ENCODE data around the gene SELENOV. TPM values are rescaled to one million over a fixed set of nuclear protein-coding genes. Genes with fewer than 3 reads are reported as not detected.
A peak's percentile ranks its signal among the peaks of the same experiment; 100 is the strongest.

The SELENOV gene
- total RNA-seq, 1 donor: not detected

DNA sequence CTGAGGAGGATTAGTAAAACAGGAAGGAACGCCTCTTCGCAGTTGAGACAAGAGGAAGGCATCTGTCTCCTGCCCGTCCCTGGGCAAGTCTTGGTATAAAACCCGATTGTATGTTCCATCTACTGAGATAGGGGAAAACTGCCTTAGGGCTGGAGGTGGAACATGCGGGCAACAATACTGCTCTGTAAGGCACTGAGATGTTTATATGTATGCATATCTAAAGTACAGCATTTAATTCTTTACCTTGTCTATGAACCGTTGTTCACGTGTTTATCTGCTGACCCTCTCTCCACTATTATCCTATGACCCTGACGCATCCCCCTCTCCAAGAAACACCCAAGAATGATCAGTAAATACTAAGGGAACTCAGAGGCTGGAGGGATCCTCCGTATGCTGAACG lies 35.0 kb upstream of the SELENOV start:
- Histone ChIP-seq H3K4me2 (ENCODE audit: insufficient read depth, low read length) (peak overlapping the region; percentile 97), H3K36me3 (ENCODE audit: insufficient read depth, low read length) (peaks cover 20% of the 10 kb centered on the region), H3K79me2 (ENCODE audit: insufficient read depth, low read length) (peaks cover 29% of the 10 kb centered on the region), H4K20me1 (ENCODE audit: insufficient read depth, low read length) (peaks cover 3% of the 10 kb centered on the region), H3K4me3 (ENCODE audit: insufficient read depth, low read length) (peak overlapping the region; percentile 100), H2AFZ (ENCODE audit: low read length) (peak overlapping the region; percentile 98), H3K9me3 (ENCODE audit: low read depth, low read length) (no peaks in the 10 kb centered on the region), H3K27ac (ENCODE audit: low read depth, low read length) (peak overlapping the region; percentile 92), H3K27me3 (ENCODE audit: insufficient read depth, low read length) (no peaks in the 10 kb centered on the region), H3K4me1 (ENCODE audit: insufficient read depth, low read length) (peaks cover 13% of the 10 kb centered on the region)
- TF ChIP-seq, protein P1, sequence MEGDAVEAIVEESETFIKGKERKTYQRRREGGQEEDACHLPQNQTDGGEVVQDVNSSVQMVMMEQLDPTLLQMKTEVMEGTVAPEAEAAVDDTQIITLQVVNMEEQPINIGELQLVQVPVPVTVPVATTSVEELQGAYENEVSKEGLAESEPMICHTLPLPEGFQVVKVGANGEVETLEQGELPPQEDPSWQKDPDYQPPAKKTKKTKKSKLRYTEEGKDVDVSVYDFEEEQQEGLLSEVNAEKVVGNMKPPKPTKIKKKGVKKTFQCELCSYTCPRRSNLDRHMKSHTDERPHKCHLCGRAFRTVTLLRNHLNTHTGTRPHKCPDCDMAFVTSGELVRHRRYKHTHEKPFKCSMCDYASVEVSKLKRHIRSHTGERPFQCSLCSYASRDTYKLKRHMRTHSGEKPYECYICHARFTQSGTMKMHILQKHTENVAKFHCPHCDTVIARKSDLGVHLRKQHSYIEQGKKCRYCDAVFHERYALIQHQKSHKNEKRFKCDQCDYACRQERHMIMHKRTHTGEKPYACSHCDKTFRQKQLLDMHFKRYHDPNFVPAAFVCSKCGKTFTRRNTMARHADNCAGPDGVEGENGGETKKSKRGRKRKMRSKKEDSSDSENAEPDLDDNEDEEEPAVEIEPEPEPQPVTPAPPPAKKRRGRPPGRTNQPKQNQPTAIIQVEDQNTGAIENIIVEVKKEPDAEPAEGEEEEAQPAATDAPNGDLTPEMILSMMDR (IDR thresholded peaks at IDR 0.05; ENCODE audit: extremely low read depth, low read depth, low read length): no peak
- no peak for DNase-seq (ENCODE audit: insufficient read length, low spot score, missing footprints)

DNA sequence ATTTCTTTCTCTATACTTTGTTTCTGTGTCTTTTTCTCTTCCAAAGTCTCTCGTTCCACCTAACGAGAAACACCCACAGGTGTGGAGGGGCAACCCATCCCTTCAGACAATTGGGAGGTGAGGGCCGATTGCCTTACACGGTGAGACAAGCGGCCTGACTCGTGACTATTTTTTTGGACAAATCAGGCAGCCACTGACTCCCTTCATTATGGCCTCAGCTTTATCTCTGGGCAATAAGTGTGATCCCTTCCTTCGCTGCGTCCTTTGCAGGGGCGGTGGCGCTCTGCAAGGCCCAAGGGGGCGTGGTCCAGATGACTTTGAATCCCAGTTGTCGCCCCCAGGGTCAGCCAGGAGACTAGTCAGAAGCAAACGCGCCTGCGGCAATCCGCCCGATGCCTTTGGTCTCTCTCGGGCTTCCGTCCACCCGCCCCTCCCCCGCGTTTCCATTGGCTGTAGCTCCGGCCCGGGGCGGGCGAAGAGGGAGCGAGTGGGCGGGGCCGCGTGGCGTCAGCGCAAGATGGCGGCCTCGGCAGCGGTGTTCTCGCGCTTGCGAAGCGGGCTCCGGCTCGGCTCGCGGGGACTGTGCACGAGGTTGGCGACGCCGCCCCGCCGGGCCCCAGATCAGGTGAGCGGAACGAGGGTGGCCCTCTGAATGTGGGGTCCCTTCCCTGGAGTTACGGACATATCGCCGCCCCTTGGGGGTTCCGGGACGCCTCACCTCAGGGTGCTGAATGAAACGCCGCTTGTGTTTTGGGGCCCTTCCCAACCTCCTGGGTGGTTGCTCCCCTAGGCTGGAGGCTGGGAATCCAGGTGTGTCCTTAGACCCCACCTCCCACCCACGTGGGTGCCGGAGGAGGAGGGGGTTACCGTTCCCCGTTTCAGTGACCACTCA lies 34.4 kb upstream of the SELENOV start, which contains the start of gene TIMM50:
TIMM50 (plus strand) TSS at position 502 of the 892 bp plus-strand sequence; CDS start at position 518, 16 bp downstream.
- peak; percentile 99 for DNase-seq (ENCODE audit: insufficient read length, low spot score, missing footprints)
- TF ChIP-seq, protein P1 (IDR thresholded peaks at IDR 0.05; ENCODE audit: extremely low read depth, low read depth, low read length): no peak
- peak within 1 kb of the TSS; percentile 100 for H3K4me3 ChIP-seq (ENCODE audit: insufficient read depth, low read length)
- H3K27me3 ChIP-seq (ENCODE audit: insufficient read depth, low read length): no peaks in the 10 kb centered on the region
- H3K4me1 ChIP-seq (ENCODE audit: insufficient read depth, low read length): peaks cover 13% of the 10 kb centered on the region
- H3K4me2 ChIP-seq (ENCODE audit: insufficient read depth, low read length): peak within 1 kb of the TSS; percentile 97
- peaks cover 24% of the 10 kb centered on the region for H3K36me3 ChIP-seq (ENCODE audit: insufficient read depth, low read length)
- peak within 1 kb of the TSS; percentile 98 for H2AFZ ChIP-seq (ENCODE audit: low read length)
- peaks cover 3% of the 10 kb centered on the region for H4K20me1 ChIP-seq (ENCODE audit: insufficient read depth, low read length)
- H3K27ac ChIP-seq (ENCODE audit: low read depth, low read length): peak within 1 kb of the TSS; percentile 92
- H3K9me3 ChIP-seq (ENCODE audit: low read depth, low read length): no peaks in the 10 kb centered on the region
- H3K79me2 ChIP-seq (ENCODE audit: insufficient read depth, low read length): peaks cover 31% of the 10 kb centered on the region

DNA sequence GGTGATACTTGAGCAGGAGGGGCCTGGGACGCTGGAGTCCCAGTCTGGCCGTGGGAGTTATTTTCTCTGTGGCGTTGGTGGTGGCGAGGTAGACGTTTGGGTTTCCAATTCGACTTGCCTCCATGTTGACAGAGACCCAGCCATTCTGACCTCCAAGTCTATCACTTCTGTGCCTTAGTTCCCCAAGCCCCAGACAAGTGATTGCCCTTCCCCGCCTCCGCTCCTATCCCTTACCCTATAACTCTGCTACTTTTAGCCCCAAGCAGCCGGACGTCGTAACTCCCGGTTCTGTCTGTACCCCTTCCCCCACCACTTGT lies 33.8 kb upstream of the SELENOV start:
- H4K20me1 ChIP-seq (ENCODE audit: insufficient read depth, low read length): peaks cover 3% of the 10 kb centered on the region
- H3K4me2 ChIP-seq (ENCODE audit: insufficient read depth, low read length): peak overlapping the region; percentile 97
- peaks cover 36% of the 10 kb centered on the region for H3K79me2 ChIP-seq (ENCODE audit: insufficient read depth, low read length)
- H3K36me3 ChIP-seq (ENCODE audit: insufficient read depth, low read length): peaks cover 25% of the 10 kb centered on the region
- peak overlapping the region; percentile 92 for H3K27ac ChIP-seq (ENCODE audit: low read depth, low read length)
- H2AFZ ChIP-seq (ENCODE audit: low read length): peak overlapping the region; percentile 93
- TF ChIP-seq, protein P1 (IDR thresholded peaks at IDR 0.05; ENCODE audit: extremely low read depth, low read depth, low read length): no peak
- no peaks in the 10 kb centered on the region for H3K27me3 ChIP-seq (ENCODE audit: insufficient read depth, low read length)
- H3K4me1 ChIP-seq (ENCODE audit: insufficient read depth, low read length): peaks cover 13% of the 10 kb centered on the region
- peak; percentile 68 for DNase-seq (ENCODE audit: insufficient read length, low spot score, missing footprints)
- H3K9me3 ChIP-seq (ENCODE audit: low read depth, low read length): no peaks in the 10 kb centered on the region
- H3K4me3 ChIP-seq (ENCODE audit: insufficient read depth, low read length): peak overlapping the region; percentile 100

DNA sequence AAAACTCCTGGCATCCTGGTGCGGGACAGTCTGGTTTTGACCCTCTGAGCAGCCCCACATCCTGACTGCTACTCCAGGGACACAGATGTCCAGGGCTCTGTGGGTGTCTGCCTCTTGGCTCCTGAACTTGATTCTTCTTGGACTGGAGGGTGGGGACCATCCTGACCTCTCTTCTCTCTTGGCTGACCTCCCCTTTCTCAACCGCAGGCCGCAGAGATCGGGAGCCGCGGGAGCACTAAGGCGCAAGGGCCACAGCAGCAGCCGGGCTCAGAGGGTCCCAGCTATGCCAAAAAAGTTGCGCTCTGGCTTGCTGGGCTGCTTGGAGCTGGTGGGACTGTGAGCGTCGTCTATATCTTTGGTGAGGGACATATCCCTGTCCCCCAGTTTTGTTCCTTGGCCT lies 33.3 kb upstream of the SELENOV start:
- H3K4me3 ChIP-seq (ENCODE audit: insufficient read depth, low read length): peak overlapping the region; percentile 100
- TF ChIP-seq, protein P1 (IDR thresholded peaks at IDR 0.05; ENCODE audit: extremely low read depth, low read depth, low read length): no peak
- no peak for DNase-seq (ENCODE audit: insufficient read length, low spot score, missing footprints)
- peaks cover 39% of the 10 kb centered on the region for H3K79me2 ChIP-seq (ENCODE audit: insufficient read depth, low read length)
- peaks cover 3% of the 10 kb centered on the region for H4K20me1 ChIP-seq (ENCODE audit: insufficient read depth, low read length)
- peaks cover 13% of the 10 kb centered on the region for H3K4me1 ChIP-seq (ENCODE audit: insufficient read depth, low read length)
- peak overlapping the region; percentile 97 for H3K4me2 ChIP-seq (ENCODE audit: insufficient read depth, low read length)
- peak overlapping the region; percentile 93 for H2AFZ ChIP-seq (ENCODE audit: low read length)
- peak overlapping the region; percentile 92 for H3K27ac ChIP-seq (ENCODE audit: low read depth, low read length)
- no peaks in the 10 kb centered on the region for H3K9me3 ChIP-seq (ENCODE audit: low read depth, low read length)
- H3K27me3 ChIP-seq (ENCODE audit: insufficient read depth, low read length): no peaks in the 10 kb centered on the region
- H3K36me3 ChIP-seq (ENCODE audit: insufficient read depth, low read length): peaks cover 20% of the 10 kb centered on the region
